ENCODE data around the gene WNK2.
A peak's percentile ranks its signal among the peaks of the same experiment; 100 is the strongest.

The WNK2 gene

GRCh38 chr9:93164085-93164484 is 19.9 kb upstream of the WNK2 start:
- DNase-seq = no peak

- DNase-seq = no peak
These were observed 17.2 kb upstream of the WNK2 start for GRCh38 chr9:93166699-93167098.

- no peak for DNase-seq
These were observed 16.8 kb upstream of the WNK2 start for GRCh38 chr9:93167185-93167584.

- no peak for DNase-seq
These were observed 16.1 kb upstream of the WNK2 start for GRCh38 chr9:93167838-93168237.

GRCh38 chr9:93168581-93168980 is 15.4 kb upstream of the WNK2 start:
- no peak for DNase-seq

- no peak for DNase-seq
These were observed 14.5 kb upstream of the WNK2 start for GRCh38 chr9:93169444-93169843.

GRCh38 chr9:93170571-93170970 is 13.4 kb upstream of the WNK2 start:
- DNase-seq = no peak

- DNase-seq = no peak
These were observed 12.5 kb upstream of the WNK2 start for GRCh38 chr9:93171261-93171990.

GRCh38 chr9:93172666-93173364 is 11.1 kb upstream of the WNK2 start:
- no peak for DNase-seq

GRCh38 chr9:93173365-93174051 is 10.4 kb upstream of the WNK2 start:
- DNase-seq = no peak

- DNase-seq = no peak
These were observed 9.0 kb upstream of the WNK2 start for GRCh38 chr9:93174976-93175375.

- DNase-seq = no peak
These were observed 6.3 kb upstream of the WNK2 start for GRCh38 chr9:93177676-93178075.

GRCh38 chr9:93178851-93179786 is 4.8 kb upstream of the WNK2 start:
- DNase-seq = no peak

GRCh38 chr9:93180938-93181337 is 3.0 kb upstream of the WNK2 start:
- no peak for DNase-seq

- no peak for DNase-seq
These were observed 2.1 kb upstream of the WNK2 start for GRCh38 chr9:93181672-93182435.

GRCh38 chr9:93182572-93182971 is 1.4 kb upstream of the WNK2 start:
- DNase-seq = no peak

- no peak for DNase-seq
These were observed 742 bp upstream of the WNK2 start for GRCh38 chr9:93183131-93183662.

GRCh38 chr9:93184432-93185265 is 710 bp downstream of the WNK2 start:
- DNase-seq = peak; percentile 29

- DNase-seq = no peak
These were observed 1.6 kb downstream of the WNK2 start for GRCh38 chr9:93185266-93186214.
